HepG2 (cell line): ENCODE measurements around the gene EGR4. TPM values are rescaled to one million over a fixed set of nuclear protein-coding genes. Genes with fewer than 3 reads are reported as not detected.
A peak's percentile ranks its signal among the peaks of the same experiment; 100 is the strongest.

ENCODE experiments used
- DBP ChIP-seq: sonication (generic); formaldehyde crosslinking; IDR thresholded peaks from 2 replicates; pipeline ENCODE4 v1.4.0; 2020; ENCODE audit warnings: missing genetic modification reagents; ENCODE audit errors: not compliant biosample characterization
- FOSL1 ChIP-seq: sonication (generic); formaldehyde crosslinking; IDR thresholded peaks from 2 replicates; pipeline ENCODE4 v1.9.0; 2021; ENCODE audit warnings: missing genetic modification reagents, borderline replicate concordance
- KLF16 ChIP-seq, 2 experiments: sonication (generic) in 1 of 2; formaldehyde crosslinking in 1 of 2; IDR thresholded peaks; 2 replicates each; pipeline versions ENCODE4 v1.6.1 to v1.8.0; 2016 to 2023; ENCODE audit warnings: missing genetic modification reagents in 2 of 2, missing compliant biosample characterization in 1 of 2
- SP5 ChIP-seq: IDR thresholded peaks from 2 replicates; pipeline ENCODE4 v1.6.1; 2016; ENCODE audit warnings: low read depth, borderline replicate concordance
- ZBTB4 ChIP-seq: sonication (generic); formaldehyde crosslinking; IDR thresholded peaks from 2 replicates; pipeline ENCODE4 v1.4.0; 2020; ENCODE audit warnings: missing genetic modification reagents, mild to moderate bottlenecking, borderline replicate concordance
- ZHX2 ChIP-seq, 2 experiments: sonication (generic) in 1 of 2; formaldehyde crosslinking in 1 of 2; IDR thresholded peaks; 2 replicates each; pipeline versions ENCODE4 v1.6.1 to v1.9.0; 2014 to 2022; ENCODE audit warnings: antibody characterized with exemption in 1 of 2, borderline replicate concordance in 1 of 2, inconsistent platforms in 1 of 2, low read depth in 1 of 2, missing genetic modification reagents in 1 of 2
- ZIK1 ChIP-seq: sonication (generic); formaldehyde crosslinking; IDR thresholded peaks from 2 replicates; pipeline ENCODE4 v1.5.0; 2020; ENCODE audit warnings: mild to moderate bottlenecking, low read depth, missing genetic modification reagents, borderline replicate concordance
- ZNF724P ChIP-seq: sonication (generic); formaldehyde crosslinking; IDR thresholded peaks from 2 replicates; pipeline ENCODE4 v1.8.0; 2022; ENCODE audit warnings: missing genetic modification reagents, borderline replicate concordance
- ZXDC ChIP-seq: sonication (generic); formaldehyde crosslinking; IDR thresholded peaks from 2 replicates; pipeline ENCODE4 v1.5.0; 2020; ENCODE audit warnings: mild to moderate bottlenecking, missing genetic modification reagents
- polyA plus RNA-seq, 8 experiments: library from polyadenylated mRNA; depleted of rRNA in 3 of 8; stranded (reverse) in 7 of 8; unstranded in 1 of 8; fragments of >200 nt; fragmentation: Illumina TruSeq in 4 of 8; extraction: Trizol in 4 of 8; gene quantifications; 2 replicates each; pipeline versions ENCODE4 v1.2.1 to v1.2.3, GENCODE V29; 2011 to 2016; ENCODE audit warnings: low read depth in 4 of 8, missing spikeins in 1 of 8, mixed read lengths in 1 of 8; ENCODE audit not compliant: insufficient read depth in 1 of 8
- total RNA-seq, 5 experiments: library from RNA; depleted of rRNA; stranded (reverse); fragments of >200 nt; fragmentation: Illumina TruSeq; extraction: Trizol; gene quantifications; 2 replicates each; pipeline ENCODE4 v1.2.3, GENCODE V29; 2016; ENCODE audit warnings: low read depth in 1 of 5

EGR4 gene
- total and polyA plus RNA-seq, 2 of the 13 experiments (the other 11 are each of a cell fraction or from before 2014, with no cell fraction given) = not detected

GRCh38 chr2:73291093-73291460 lies 2.3 kb downstream of the EGR4 start (continued):
- TF ChIP-seq ZBTB4 (CRISPR knock-in tag) (no peak), ZXDC (CRISPR knock-in tag) (no peak), KLF16 (CRISPR knock-in tag; IDR thresholded peaks at IDR 0.05) (peak in 1 of 2 experiments; percentile 92; a peak in 2 of 4 replicates), ZNF724P (no peak), ZHX2 (IDR thresholded peaks at IDR 0.05; ENCODE audit: low read depth) (no peak), ZHX2 (CRISPR knock-in tag; IDR thresholded peaks at IDR 0.05; ENCODE audit: borderline replicate concordance) (0 out of 2 replicates have a peak, but pooled peaks have one; percentile 59), SP5 (CRISPR knock-in tag) (no peak), ZIK1 (0 out of 2 replicates have a peak, but pooled peaks have one; percentile 68), DBP (CRISPR knock-in tag) (peak; percentile 97), FOSL1 (CRISPR knock-in tag) (peak; percentile 62; the same call in 1 of the 2 replicates)
